BE2C (cell line): ENCODE data around the gene BAIAP2L2.

ENCODE experiments used
- DNase-seq: peaks from one replicate; pipeline ENCODE4 v3.0.0-alpha.2; 2020
- H3K27me3 ChIP-seq: fragments of 250-450 bp; sonication (Bioruptor Pico); 2 replicates; pipeline ENCODE4 v1.5.1; 2020; ENCODE audit warnings: mild to moderate bottlenecking
- H3K36me3 ChIP-seq: fragments of 250-450 bp; sonication (Bioruptor Pico); 2 replicates; pipeline ENCODE4 v1.5.1; 2020; ENCODE audit warnings: mild to moderate bottlenecking
- H3K4me1 ChIP-seq: fragments of 250-450 bp; sonication (Bioruptor Pico); 2 replicates; pipeline ENCODE4 v1.5.1; 2020
- H3K4me3 ChIP-seq: 2 replicates; pipeline ENCODE4 v1.5.1; 2011; ENCODE audit warnings: low read depth, low read length
- H3K9me3 ChIP-seq: fragments of 250-450 bp; sonication (Bioruptor Pico); 2 replicates; pipeline ENCODE4 v1.5.1; 2020
- TF ChIP-seq, protein P1 (sequence below): IDR thresholded peaks from 2 replicates; pipeline ENCODE4 v1.5.1; 2012; ENCODE audit warnings: mild to moderate bottlenecking, low read depth, low read length

The BAIAP2L2 gene

GRCh38 chr22:38103641-38104040 is 6.8 kb downstream of the BAIAP2L2 start:
- TF ChIP-seq, protein P1, sequence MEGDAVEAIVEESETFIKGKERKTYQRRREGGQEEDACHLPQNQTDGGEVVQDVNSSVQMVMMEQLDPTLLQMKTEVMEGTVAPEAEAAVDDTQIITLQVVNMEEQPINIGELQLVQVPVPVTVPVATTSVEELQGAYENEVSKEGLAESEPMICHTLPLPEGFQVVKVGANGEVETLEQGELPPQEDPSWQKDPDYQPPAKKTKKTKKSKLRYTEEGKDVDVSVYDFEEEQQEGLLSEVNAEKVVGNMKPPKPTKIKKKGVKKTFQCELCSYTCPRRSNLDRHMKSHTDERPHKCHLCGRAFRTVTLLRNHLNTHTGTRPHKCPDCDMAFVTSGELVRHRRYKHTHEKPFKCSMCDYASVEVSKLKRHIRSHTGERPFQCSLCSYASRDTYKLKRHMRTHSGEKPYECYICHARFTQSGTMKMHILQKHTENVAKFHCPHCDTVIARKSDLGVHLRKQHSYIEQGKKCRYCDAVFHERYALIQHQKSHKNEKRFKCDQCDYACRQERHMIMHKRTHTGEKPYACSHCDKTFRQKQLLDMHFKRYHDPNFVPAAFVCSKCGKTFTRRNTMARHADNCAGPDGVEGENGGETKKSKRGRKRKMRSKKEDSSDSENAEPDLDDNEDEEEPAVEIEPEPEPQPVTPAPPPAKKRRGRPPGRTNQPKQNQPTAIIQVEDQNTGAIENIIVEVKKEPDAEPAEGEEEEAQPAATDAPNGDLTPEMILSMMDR: no peak
- no peak for DNase-seq
- Histone ChIP-seq H3K9me3 (no peaks in the 10 kb centered on the region), H3K36me3 (no peaks in the 10 kb centered on the region), H3K4me3 (no peak overlapping the region), H3K27me3 (no peaks in the 10 kb centered on the region), H3K4me1 (no peaks in the 10 kb centered on the region)

DNA sequence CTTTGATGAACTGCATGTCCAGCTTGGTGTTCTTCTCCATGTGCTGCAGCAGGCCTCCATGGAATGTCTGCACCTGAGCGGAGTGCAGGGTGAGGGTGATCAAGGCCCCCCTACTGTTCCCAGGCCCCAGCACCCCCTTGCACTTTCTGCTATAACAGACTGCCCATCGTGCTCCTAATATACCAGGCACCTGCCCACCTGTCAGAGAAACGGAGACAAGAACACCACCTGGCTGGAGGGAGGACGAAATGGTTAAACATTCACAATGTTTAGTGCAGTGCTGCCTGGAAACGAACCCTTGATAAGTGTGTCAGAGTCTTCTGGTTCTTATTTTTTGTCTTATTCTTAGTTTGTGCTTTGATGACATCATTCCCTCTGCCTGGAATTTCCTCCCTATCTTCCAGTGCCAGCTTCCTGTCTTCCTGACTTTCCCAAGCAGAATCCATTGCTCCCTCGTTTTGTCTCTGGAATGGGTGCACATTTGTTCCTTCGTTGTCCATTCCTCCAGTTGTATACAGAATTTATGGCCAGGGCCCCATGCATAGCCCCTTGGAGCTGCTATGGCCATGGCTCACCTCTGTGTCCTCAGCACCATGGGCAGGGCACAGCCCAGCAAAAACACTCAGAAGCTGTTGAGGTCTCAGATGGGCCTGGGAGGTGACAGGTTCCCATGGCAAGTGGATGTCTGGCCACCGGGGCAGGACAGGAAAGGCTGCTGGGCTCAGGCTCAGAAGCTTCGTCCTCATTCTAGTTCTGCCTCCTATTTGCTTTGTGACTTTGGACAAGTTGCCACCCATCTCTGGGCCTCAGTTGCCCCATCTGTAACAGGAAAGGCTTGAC is 11.9 kb downstream of the BAIAP2L2 start:
- H3K4me1 ChIP-seq: no peaks in the 10 kb centered on the region
- no peaks in the 10 kb centered on the region for H3K36me3 ChIP-seq
- no peak for DNase-seq
- H3K27me3 ChIP-seq: no peaks in the 10 kb centered on the region
- no peaks in the 10 kb centered on the region for H3K9me3 ChIP-seq
- TF ChIP-seq, protein P1: no peak
- no peak overlapping the region for H3K4me3 ChIP-seq

DNA sequence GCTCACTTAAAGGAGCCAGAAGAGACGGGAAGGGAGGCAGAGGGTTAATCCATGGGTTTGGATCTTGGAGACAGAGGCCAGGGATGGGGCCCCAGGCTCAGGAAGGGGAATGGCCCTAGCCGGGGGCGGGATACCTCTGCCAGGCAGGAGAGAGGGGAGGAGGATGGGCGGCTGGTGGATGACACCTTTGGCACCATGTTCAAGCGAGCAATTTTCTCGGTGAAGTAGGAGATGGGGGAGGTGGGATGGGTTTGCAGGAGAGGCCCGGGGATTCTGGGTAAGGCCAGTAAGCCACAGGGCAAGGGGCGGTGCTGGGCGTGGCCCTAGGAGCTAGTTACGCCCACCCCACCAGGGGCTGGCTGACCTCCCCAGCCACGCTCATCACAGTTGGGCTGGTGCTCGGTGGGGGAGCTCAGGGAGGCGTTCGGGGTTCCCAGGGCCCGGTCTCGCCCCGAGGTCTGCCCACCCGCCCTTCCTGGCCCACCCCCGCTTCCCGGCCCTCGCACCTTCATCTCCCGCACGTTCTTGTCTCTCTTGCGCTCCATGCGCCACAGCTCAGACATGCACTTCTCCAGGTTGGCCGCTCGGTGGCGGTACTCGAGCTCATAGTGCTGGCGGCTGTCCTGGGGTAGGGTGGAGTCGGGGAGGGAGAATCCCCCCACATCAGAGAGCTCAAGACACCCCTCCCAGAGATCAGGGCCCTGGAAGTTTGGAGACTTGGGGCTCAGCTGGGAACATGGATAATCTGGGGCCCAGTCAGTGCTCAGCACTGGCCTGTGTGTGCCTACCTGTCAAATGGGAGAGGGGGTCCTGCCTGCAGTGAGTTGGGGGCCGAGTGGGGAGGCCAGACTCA is 12.7 kb downstream of the BAIAP2L2 start:
- DNase-seq: peak; percentile 12
- TF ChIP-seq, protein P1: no peak

DNA sequence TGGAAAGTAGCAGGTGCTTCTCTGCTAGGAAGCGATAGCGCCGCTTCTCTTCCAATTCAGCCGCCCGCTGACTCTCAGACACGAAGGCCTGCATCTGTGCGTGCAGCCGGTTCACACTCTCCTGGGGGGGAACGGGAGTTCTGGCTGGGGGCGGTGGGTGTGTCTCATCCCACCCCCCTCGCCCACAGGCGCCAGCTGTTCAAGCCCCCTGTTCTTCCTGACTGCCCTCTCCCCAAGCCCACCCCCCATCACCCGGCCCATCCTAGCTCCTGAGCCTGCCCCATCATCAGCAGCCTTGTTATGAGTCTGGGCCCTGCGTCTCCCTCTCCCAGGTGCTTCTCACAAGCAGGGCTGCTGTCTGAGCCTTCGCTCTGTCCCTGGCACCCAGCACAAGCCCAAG is 13.4 kb downstream of the BAIAP2L2 start:
- Histone ChIP-seq H3K4me3 (no peak overlapping the region), H3K36me3 (no peaks in the 10 kb centered on the region), H3K4me1 (no peaks in the 10 kb centered on the region), H3K9me3 (no peaks in the 10 kb centered on the region), H3K27me3 (no peaks in the 10 kb centered on the region)
- DNase-seq: no peak
- TF ChIP-seq, protein P1: no peak

More for the DNA sequence above, 12.7 kb downstream of the BAIAP2L2 start:
- H3K36me3 ChIP-seq: no peaks in the 10 kb centered on the region
- H3K9me3 ChIP-seq: no peaks in the 10 kb centered on the region
- H3K27me3 ChIP-seq: no peaks in the 10 kb centered on the region
- no peaks in the 10 kb centered on the region for H3K4me1 ChIP-seq
- no peak overlapping the region for H3K4me3 ChIP-seq

- Histone ChIP-seq H3K4me3 (no peak overlapping the region), H3K9me3 (no peaks in the 10 kb centered on the region), H3K27me3 (peaks cover 7% of the 10 kb centered on the region), H3K36me3 (no peaks in the 10 kb centered on the region), H3K4me1 (no peaks in the 10 kb centered on the region)
- TF ChIP-seq, protein P1: no peak
- no peak for DNase-seq
Observed at GRCh38 chr22:38089474-38089851, 21.0 kb downstream of the BAIAP2L2 start.
